ENCODE measurements around the gene VSIG10L. TPM values are rescaled to one million over a fixed set of nuclear protein-coding genes. Genes with fewer than 3 reads are reported as not detected.

Gene VSIG10L
- total RNA-seq, 1 experiment from 2014 or later, result 0.58 TPM

- BruUV-seq (replicated peaks), result no TSS peak
- H3K36me3 Mint-ChIP-seq (ENCODE audit: insufficient read depth, unreplicated experiment), result peaks cover 6% of the 10 kb centered on the region
- POLR2A ChIA-PET, result interaction anchor here (1.0 to 2.0 kb wide), 2 partner anchors 12 to 16 kb away, joined by 4 to 5 read pairs; no protein-coding TSS in a partner anchor
- intact Hi-C loops (cut with micrococcal nuclease), result no loop called here
- peak overlapping the region; percentile 65 for H3K27ac Mint-ChIP-seq (ENCODE audit: low read depth, unreplicated experiment)
- H3K9me3 Mint-ChIP-seq (ENCODE audit: unreplicated experiment), result no peaks in the 10 kb centered on the region
- CTCF ChIA-PET, result interaction anchor here (0.6 kb wide), 1 partner anchor 651 kb away, joined by 3 read pairs; no protein-coding TSS in a partner anchor
- peaks cover 11% of the 10 kb centered on the region for H3K4me1 Mint-ChIP-seq (ENCODE audit: insufficient read depth, unreplicated experiment)
- H3K4me3 Mint-ChIP-seq (ENCODE audit: unreplicated experiment), result no peak overlapping the region
- no peak for DNase-seq (ENCODE audit: unreplicated experiment)
- no peaks in the 10 kb centered on the region for H3K27me3 Mint-ChIP-seq (ENCODE audit: insufficient read depth, unreplicated experiment)
- TF ChIP-seq CTCF (IDR thresholded peaks at IDR 0.05; ENCODE audit: unreplicated experiment), result no peak
These were observed 961 bp upstream of the VSIG10L start for GRCh38 chr19:51342631-51343569.

- BruUV-seq (replicated peaks), result no TSS peak
- POLR2A ChIA-PET, result interaction anchor here (0.6 to 3.1 kb wide), 4 partner anchors 18 to 254 kb away, joined by 3 to 20 read pairs (median 6); no protein-coding TSS in a partner anchor
- no peaks in the 10 kb centered on the region for H3K27me3 Mint-ChIP-seq (ENCODE audit: insufficient read depth, unreplicated experiment)
- no peak for TF ChIP-seq CTCF (IDR thresholded peaks at IDR 0.05; ENCODE audit: unreplicated experiment)
- intact Hi-C loops (cut with micrococcal nuclease), result no loop called here
- peak overlapping the region; percentile 76 for H3K4me3 Mint-ChIP-seq (ENCODE audit: unreplicated experiment)
- no peak for DNase-seq (ENCODE audit: unreplicated experiment)
- no peak overlapping the region for H3K27ac Mint-ChIP-seq (ENCODE audit: low read depth, unreplicated experiment)
- H3K36me3 Mint-ChIP-seq (ENCODE audit: insufficient read depth, unreplicated experiment), result no peaks in the 10 kb centered on the region
- CTCF ChIA-PET, result interaction anchor here (0.8 to 2.6 kb wide), 4 partner anchors 16 to 342 kb away, joined by 3 to 18 read pairs (median 3); partner anchors contain the start of gene ETFB
- no peaks in the 10 kb centered on the region for H3K9me3 Mint-ChIP-seq (ENCODE audit: unreplicated experiment)
- H3K4me1 Mint-ChIP-seq (ENCODE audit: insufficient read depth, unreplicated experiment), result peaks cover 11% of the 10 kb centered on the region
These were observed 873 bp downstream of the VSIG10L start for GRCh38 chr19:51341066-51341465.

DNA sequence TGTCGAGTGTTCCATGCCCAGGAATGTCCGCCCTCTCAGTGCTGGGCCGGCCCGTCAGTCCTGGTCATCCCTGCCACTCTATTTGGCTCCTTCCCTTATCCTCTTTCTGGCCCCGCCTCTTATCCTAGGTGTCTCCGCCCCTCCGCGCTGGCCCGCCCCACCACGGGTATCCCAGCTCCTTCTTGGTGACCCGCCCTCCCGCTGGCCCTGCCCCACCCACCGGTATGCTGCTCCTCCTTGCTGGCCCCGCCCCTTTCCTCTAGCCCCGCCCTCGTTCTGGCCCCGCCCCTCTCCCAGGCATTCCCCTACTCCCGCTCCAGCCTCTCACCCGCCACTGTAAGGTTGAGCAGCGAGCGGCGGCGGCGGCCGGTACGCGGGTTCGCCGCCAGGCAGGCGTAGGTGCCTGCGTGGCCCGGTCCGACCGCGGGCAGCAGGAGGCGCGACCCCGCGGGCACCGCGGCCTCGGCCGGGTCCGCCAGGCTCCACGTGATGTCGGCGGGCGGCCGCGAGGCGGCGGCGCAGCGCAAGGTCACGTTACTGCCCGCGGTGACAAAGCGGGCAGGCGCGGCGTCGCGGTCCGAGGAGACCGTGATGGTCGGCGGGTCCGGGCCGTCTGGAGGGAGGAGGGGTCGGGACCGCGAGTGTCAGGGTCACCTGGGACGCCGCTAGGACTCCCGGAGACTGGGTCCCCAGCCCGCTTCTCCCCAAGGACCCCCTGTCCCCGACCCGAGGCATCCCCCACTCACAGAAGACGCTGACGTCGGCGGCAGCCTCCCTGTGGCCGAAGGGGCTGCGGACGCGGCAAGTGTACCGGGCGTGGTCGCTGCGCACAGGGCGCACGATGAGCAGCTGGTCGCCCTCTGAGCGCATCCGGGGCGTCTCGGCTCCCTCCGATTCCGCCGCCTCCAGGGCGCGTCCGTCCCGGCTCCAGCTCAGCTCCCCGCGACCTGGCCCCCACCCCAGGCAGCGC lies 2.0 kb downstream of the VSIG10L start:
- Mint-ChIP-seq H3K36me3 (ENCODE audit: insufficient read depth, unreplicated experiment) (no peaks in the 10 kb centered on the region), H3K27me3 (ENCODE audit: insufficient read depth, unreplicated experiment) (no peaks in the 10 kb centered on the region), H3K9me3 (ENCODE audit: unreplicated experiment) (peaks cover 5% of the 10 kb centered on the region), H3K4me1 (ENCODE audit: insufficient read depth, unreplicated experiment) (peaks cover 11% of the 10 kb centered on the region), H3K4me3 (ENCODE audit: unreplicated experiment) (peak overlapping the region; percentile 76), H3K27ac (ENCODE audit: low read depth, unreplicated experiment) (peak overlapping the region; percentile 33)
- peak; percentile 18 for TF ChIP-seq CTCF (IDR thresholded peaks at IDR 0.05; ENCODE audit: unreplicated experiment)
- CTCF ChIA-PET, result interaction anchor here (0.7 to 2.6 kb wide), 10 partner anchors 17 to 324 kb away, joined by 3 to 18 read pairs (median 5); partner anchors contain the start of gene ETFB
- BruUV-seq (replicated peaks), result no TSS peak
- peak; percentile 98 for DNase-seq (ENCODE audit: unreplicated experiment)
- intact Hi-C loops (cut with micrococcal nuclease), result loop anchor here (1.0 to 2.0 kb wide), 5 partner anchors 26 to 443 kb away; partner anchors contain the start of gene ETFB
- POLR2A ChIA-PET, result interaction anchor here (0.6 to 3.1 kb wide), 13 partner anchors 10 to 932 kb away, joined by 3 to 20 read pairs (median 4); partner anchors contain the start of genes ETFB, SIGLEC10 and ZNF175
